ENCODE data around the gene CDC25C.
A peak's percentile ranks its signal among the peaks of the same experiment; 100 is the strongest.
"Not testable (repeated sequence)": the region's sequence is repeated elsewhere in the genome, so short reads cannot be mapped to it uniquely, and the experiment has no call there.

The CDC25C gene

GRCh38 chr5:138344887-138345622, 13.5 kb upstream of the CDC25C start:
- DNase-seq (ENCODE audit: low spot score): no peak

- DNase-seq (ENCODE audit: low spot score): no peak
Observed at GRCh38 chr5:138340008-138340407, 8.4 kb upstream of the CDC25C start.

- DNase-seq (ENCODE audit: low spot score): no peak
Observed at GRCh38 chr5:138339464-138339863, 7.9 kb upstream of the CDC25C start.

GRCh38 chr5:138339091-138339456, 7.5 kb upstream of the CDC25C start:
- DNase-seq (ENCODE audit: low spot score): no peak

GRCh38 chr5:138338411-138339090, 6.9 kb upstream of the CDC25C start:
- no peak for DNase-seq (ENCODE audit: low spot score)

GRCh38 chr5:138337685-138338410, 6.2 kb upstream of the CDC25C start, which contains the start of gene FAM53C:
TSS of gene FAM53C (plus strand) at chr5:138338266. CDS start at chr5:138341336, 3,070 bp downstream.
- DNase-seq (ENCODE audit: low spot score): peak; percentile 94

GRCh38 chr5:138336952-138337684, 5.5 kb upstream of the CDC25C start:
- no peak for DNase-seq (ENCODE audit: low spot score)

- no peak for DNase-seq (ENCODE audit: low spot score)
Observed at GRCh38 chr5:138334867-138335447, 3.4 kb upstream of the CDC25C start.

- DNase-seq (ENCODE audit: low spot score): no peak
Observed at GRCh38 chr5:138330813-138331448, 673 bp downstream of the CDC25C start.

- DNase-seq (ENCODE audit: low spot score): not testable (repeated sequence)
Observed at GRCh38 chr5:138318211-138318610, 13.4 kb downstream of the CDC25C start.

GRCh38 chr5:138316355-138316754, 15.2 kb downstream of the CDC25C start:
- no peak for DNase-seq (ENCODE audit: low spot score)

- DNase-seq (ENCODE audit: low spot score): no peak
Observed at GRCh38 chr5:138315751-138316278, 15.8 kb downstream of the CDC25C start.

GRCh38 chr5:138305797-138306196, 25.8 kb downstream of the CDC25C start:
- no peak for DNase-seq (ENCODE audit: low spot score)

GRCh38 chr5:138303372-138303771, 28.2 kb downstream of the CDC25C start:
- no peak for DNase-seq (ENCODE audit: low spot score)

GRCh38 chr5:138289296-138289695, 42.3 kb downstream of the CDC25C start:
- no peak for DNase-seq (ENCODE audit: low spot score)

- DNase-seq (ENCODE audit: low spot score): no peak
Observed at GRCh38 chr5:138287246-138287645, 44.4 kb downstream of the CDC25C start.

- DNase-seq (ENCODE audit: low spot score): peak; percentile 61
Observed at GRCh38 chr5:138282920-138283742, 48.5 kb downstream of the CDC25C start.

- no peak for DNase-seq (ENCODE audit: low spot score)
Observed at GRCh38 chr5:138280915-138281314, 50.7 kb downstream of the CDC25C start.

GRCh38 chr5:138276402-138277054, 55.1 kb downstream of the CDC25C start:
- no peak for DNase-seq (ENCODE audit: low spot score)

GRCh38 chr5:138275895-138276294, 55.7 kb downstream of the CDC25C start:
- DNase-seq (ENCODE audit: low spot score): no peak
